Large intestine (tissue), 3 donors: ENCODE results near the gene COL26A1. TPM values are rescaled to one million over a fixed set of nuclear protein-coding genes. Genes with fewer than 3 reads are reported as not detected.
A peak's percentile ranks its signal among the peaks of the same experiment; 100 is the strongest.

ENCODE experiments used
- DNase-seq, 2 donors: peaks; one replicate each; pipeline versions ENCODE4 v3.0.0 to v3.0.0-alpha.2; 2013
- H3K27ac ChIP-seq: one replicate; pipeline ENCODE4 v1.5.1; 2013; ENCODE audit warnings: low read length
- H3K27me3 ChIP-seq: 2 replicates; pipeline ENCODE4 v1.6.1; 2013; ENCODE audit warnings: low read length; ENCODE audit not compliant: control insufficient read depth, insufficient read depth
- H3K36me3 ChIP-seq: 2 replicates; pipeline ENCODE4 v1.6.1; 2013; ENCODE audit warnings: low read length; ENCODE audit not compliant: control insufficient read depth, insufficient read depth
- H3K4me1 ChIP-seq: one replicate; pipeline ENCODE4 v1.6.1; 2013; ENCODE audit warnings: low read length; ENCODE audit not compliant: control insufficient read depth, insufficient read depth
- H3K4me3 ChIP-seq: one replicate; pipeline ENCODE4 v1.5.1; 2013; ENCODE audit warnings: low read length
- H3K9me3 ChIP-seq: one replicate; pipeline ENCODE4 v1.6.1; 2013; ENCODE audit warnings: mild to moderate bottlenecking, low read depth, low read length, moderate library complexity; ENCODE audit not compliant: control insufficient read depth
- WGBS: methylation state at CpG from one replicate; pipeline ENCODE4 v1.1.5; 2013; ENCODE audit warnings: low lambda C conversion rate; ENCODE audit not compliant: insufficient coverage; 5-methylcytosine and 5-hydroxymethylcytosine counted together
- polyA plus RNA-seq: library from polyadenylated mRNA; unstranded; fragments of 120-200 nt; gene quantifications from one replicate; pipeline ENCODE4 v1.2.1, GENCODE V29; 2013

The COL26A1 gene
- polyA plus RNA-seq, 1 donor = 1.0 TPM

DNA sequence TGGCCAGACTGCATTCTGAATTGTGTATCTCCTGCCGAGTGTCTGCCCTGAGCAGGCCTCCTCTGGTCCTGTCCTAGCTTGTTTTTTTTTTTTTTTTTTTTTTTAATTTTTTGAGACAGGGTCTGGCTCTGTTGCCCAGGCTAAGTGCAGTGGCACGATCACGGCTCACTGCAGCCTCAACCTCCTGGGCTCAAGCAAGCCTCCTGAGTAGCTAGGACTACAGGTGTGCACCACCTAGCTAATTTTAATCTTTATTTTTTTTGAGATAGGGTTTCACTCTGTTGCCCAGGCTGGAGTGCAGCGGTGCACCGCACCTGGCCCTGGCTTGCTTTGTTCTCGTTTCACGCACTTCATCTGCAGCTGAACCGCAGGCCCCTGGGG is 23.5 kb downstream of the COL26A1 start:
- Histone ChIP-seq H3K36me3 (no peaks in the 10 kb centered on the region), H3K27ac (no peak overlapping the region), H3K4me3 (no peak overlapping the region), H3K9me3 (no peaks in the 10 kb centered on the region), H3K27me3 (peaks cover 3% of the 10 kb centered on the region), H3K4me1 (no peaks in the 10 kb centered on the region)
- no CpG with 5 or more reads among the region's 8 CpGs for WGBS
- no peak for DNase-seq

GRCh38 chr7:101386558-101387231 is 24.0 kb downstream of the COL26A1 start:
- Histone ChIP-seq H3K36me3 (no peaks in the 10 kb centered on the region), H3K4me3 (no peak overlapping the region), H3K27ac (no peak overlapping the region), H3K4me1 (no peaks in the 10 kb centered on the region), H3K9me3 (no peaks in the 10 kb centered on the region), H3K27me3 (peaks cover 3% of the 10 kb centered on the region)
- no CpG with 5 or more reads among the region's 21 CpGs for WGBS
- DNase-seq = no peak

GRCh38 chr7:101390901-101391301 is 28.2 kb downstream of the COL26A1 start:
- H3K27ac ChIP-seq = no peak overlapping the region
- H3K9me3 ChIP-seq = no peaks in the 10 kb centered on the region
- peak in 1 of 2 donors; percentile 13 for DNase-seq
- no peaks in the 10 kb centered on the region for H3K36me3 ChIP-seq
- no peaks in the 10 kb centered on the region for H3K4me1 ChIP-seq
- peaks cover 3% of the 10 kb centered on the region for H3K27me3 ChIP-seq
- no peak overlapping the region for H3K4me3 ChIP-seq
- WGBS = no CpG with 5 or more reads among the region's 7 CpGs

DNA sequence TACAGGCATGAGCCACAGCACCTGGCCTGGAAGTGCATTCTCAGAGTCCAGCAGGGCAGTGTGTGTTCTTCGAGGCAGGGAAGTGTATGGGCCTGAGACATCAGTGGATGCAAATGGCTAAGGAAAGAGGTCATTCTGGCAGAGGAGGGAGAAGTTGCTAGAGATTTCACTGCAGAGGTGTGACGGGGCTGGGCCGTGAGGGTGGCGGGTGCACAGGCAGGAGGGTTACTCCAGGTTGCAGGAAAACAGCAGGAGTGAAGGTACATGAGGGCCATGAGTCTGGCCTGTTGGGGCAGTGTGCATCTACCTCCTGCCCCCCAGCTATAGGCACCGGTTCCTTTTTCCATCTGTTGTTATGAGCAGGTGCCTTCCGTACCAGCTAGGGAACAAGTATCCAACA is 29.3 kb downstream of the COL26A1 start:
- Histone ChIP-seq H3K27ac (no peak overlapping the region), H3K4me1 (no peaks in the 10 kb centered on the region), H3K36me3 (no peaks in the 10 kb centered on the region), H3K4me3 (no peak overlapping the region), H3K27me3 (peaks cover 2% of the 10 kb centered on the region), H3K9me3 (no peaks in the 10 kb centered on the region)
- WGBS = no CpG with 5 or more reads among the region's 6 CpGs
- DNase-seq = no peak

DNA sequence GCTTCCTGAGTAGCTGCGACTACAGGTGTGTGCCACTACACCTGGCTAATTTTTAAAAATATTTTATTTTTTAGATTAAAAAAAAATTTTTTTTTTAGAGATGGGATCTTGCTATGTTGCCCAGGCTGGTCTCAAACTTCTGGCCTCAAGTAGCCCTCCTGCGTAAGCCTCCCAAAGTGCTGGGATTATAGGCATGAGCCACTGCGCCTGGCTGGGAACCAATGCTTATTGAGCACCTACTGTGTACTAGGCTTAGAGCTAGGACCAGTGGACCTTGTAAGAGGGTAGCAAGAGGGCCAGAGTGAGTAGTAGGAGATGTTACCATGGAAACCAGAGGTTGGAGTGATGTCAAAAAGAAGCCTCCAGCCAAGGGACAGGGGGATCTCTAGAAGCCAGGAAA is 31.2 kb downstream of the COL26A1 start:
- Histone ChIP-seq H3K27me3 (no peaks in the 10 kb centered on the region), H3K9me3 (no peaks in the 10 kb centered on the region), H3K27ac (no peak overlapping the region), H3K4me1 (peaks cover 6% of the 10 kb centered on the region), H3K36me3 (no peaks in the 10 kb centered on the region), H3K4me3 (no peak overlapping the region)
- WGBS = no CpG with 5 or more reads among the region's 3 CpGs
- DNase-seq = no peak

DNA sequence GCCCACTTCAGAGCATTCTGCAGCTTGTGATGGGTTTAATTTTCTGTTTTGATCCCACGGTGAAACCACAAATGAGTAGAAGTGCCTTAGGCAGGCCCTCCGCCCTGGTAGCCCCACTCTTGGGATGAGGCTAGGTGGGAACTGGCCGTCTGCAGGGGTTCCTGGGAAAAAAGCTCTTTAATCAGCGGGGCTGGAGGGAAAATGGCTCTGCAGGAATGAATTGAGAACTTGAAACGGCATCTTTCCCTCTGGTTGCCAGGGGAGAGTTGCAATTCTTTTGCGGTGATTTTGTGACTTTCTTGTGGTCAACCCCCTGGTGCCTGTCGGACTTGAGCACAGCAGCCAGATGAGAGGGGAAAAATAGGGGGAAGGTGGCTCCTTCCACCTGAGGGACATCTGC is 32.7 kb downstream of the COL26A1 start:
- peaks cover 7% of the 10 kb centered on the region for H3K4me1 ChIP-seq
- DNase-seq = no peak
- no peaks in the 10 kb centered on the region for H3K9me3 ChIP-seq
- no peak overlapping the region for H3K27ac ChIP-seq
- H3K36me3 ChIP-seq = no peaks in the 10 kb centered on the region
- no peaks in the 10 kb centered on the region for H3K27me3 ChIP-seq
- H3K4me3 ChIP-seq = no peak overlapping the region
- no CpG with 5 or more reads among the region's 7 CpGs for WGBS

DNA sequence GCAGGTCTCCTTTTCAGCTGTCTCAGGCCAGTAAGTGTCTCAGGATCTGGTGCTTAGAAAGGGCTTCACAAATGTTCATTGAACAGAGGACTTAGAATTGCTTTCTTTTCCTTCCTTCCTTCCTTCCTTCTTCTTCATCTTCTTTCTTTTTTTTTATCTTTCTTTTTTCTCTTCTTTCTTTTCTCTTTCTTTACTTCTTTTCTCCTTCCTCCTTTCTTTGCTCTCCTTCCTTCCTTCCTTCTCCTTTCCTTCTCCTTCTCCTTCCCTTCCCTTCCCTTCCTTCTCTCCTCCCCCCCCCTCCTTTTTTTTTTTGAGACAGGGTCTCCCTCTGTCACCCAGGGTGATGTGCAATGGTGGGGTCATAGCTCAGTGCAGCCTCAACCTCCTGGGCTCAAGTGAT is 34.6 kb downstream of the COL26A1 start:
- Histone ChIP-seq H3K27ac (no peak overlapping the region), H3K36me3 (no peaks in the 10 kb centered on the region), H3K27me3 (peaks cover 11% of the 10 kb centered on the region), H3K4me3 (no peak overlapping the region), H3K4me1 (peaks cover 7% of the 10 kb centered on the region), H3K9me3 (no peaks in the 10 kb centered on the region)
- DNase-seq = no peak

DNA sequence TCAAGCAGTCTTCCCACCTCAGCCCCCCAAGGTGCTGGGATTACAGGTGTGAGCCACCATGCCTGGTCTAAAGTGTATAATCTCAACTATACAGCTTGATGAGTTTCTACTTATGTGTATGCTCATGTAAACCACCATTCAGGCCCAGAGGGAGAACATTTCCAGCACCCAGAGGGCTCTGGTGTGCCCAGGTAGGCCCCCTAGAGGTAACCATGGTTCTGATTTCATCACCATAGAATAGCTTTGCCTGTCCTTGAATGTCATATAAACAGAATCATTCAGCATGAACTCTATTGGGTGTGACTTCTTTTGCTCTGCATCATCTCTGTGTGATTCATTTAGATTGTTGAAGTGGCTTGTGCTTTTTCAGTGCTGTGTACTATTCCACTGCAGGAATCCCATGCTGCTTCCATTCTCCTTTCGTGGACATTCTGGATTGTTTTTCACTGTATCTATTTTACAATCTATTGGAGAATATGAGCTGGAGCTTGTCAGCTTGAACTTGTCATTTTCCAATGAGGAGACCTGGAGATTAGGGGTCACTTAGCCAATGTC is 35.2 kb downstream of the COL26A1 start:
- Histone ChIP-seq H3K4me1 (peaks cover 7% of the 10 kb centered on the region), H3K4me3 (no peak overlapping the region), H3K36me3 (no peaks in the 10 kb centered on the region), H3K27ac (peak overlapping the region; percentile 32), H3K9me3 (no peaks in the 10 kb centered on the region), H3K27me3 (peaks cover 12% of the 10 kb centered on the region)
- 86% methylated on average over 1 of the region's 1 CpG for WGBS
- no peak for DNase-seq

DNA sequence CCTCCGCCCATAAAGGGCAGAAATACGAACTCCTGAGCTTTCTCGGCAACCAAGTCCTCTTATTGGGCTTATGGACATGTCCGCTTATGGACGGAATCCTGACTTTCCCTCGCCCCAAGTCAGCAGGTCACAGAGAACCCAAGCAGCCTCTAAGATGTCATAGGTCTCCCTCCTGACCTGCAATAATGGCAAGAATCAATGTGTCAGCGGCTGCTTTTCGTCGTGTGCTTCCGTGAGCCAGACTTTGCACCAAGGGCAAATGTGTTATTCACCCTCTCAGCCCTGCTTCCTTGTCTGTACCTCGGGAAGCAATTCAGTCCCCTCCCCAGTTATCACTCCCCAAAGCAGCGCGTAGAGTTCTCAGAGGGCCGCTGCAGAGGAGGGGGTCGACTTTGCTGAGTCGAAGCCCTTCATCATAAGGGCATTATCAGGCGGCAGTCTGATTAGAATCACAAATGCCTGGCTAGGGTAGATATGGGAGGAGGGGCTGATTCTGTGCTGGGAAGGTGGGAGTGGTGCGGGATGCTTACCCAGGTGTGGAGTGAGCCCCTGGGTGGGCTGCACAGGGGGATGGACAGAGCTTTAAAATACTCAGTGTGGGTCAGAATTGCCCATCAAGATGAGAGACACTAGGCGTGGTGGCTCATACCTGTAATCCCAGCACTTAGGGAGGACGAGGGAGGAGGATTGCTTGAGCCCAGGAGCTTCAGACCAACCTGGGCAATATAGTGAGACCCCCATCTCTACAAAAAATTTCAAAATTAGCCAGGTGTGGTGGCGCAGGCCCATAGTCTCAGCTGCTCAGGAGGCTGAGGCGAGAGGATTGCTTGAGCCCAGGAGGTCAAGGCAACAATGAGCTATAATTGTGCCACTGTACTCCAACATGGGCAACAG is 36.0 kb downstream of the COL26A1 start:
- no CpG with 5 or more reads among the region's 22 CpGs for WGBS

GRCh38 chr7:101399759-101400158 is 37.1 kb downstream of the COL26A1 start:
- DNase-seq = no peak
- H3K4me1 ChIP-seq = peaks cover 7% of the 10 kb centered on the region
- no peaks in the 10 kb centered on the region for H3K36me3 ChIP-seq
- peaks cover 15% of the 10 kb centered on the region for H3K27me3 ChIP-seq
- 74% methylated on average over 3 of the region's 6 CpGs for WGBS
- H3K4me3 ChIP-seq = no peak overlapping the region
- no peaks in the 10 kb centered on the region for H3K9me3 ChIP-seq
- no peak overlapping the region for H3K27ac ChIP-seq

More for the DNA sequence above, 36.0 kb downstream of the COL26A1 start:
- Histone ChIP-seq H3K36me3 (no peaks in the 10 kb centered on the region), H3K4me3 (no peak overlapping the region), H3K4me1 (peaks cover 7% of the 10 kb centered on the region), H3K9me3 (no peaks in the 10 kb centered on the region), H3K27me3 (peaks cover 15% of the 10 kb centered on the region), H3K27ac (peak overlapping the region; percentile 32)
- DNase-seq = peak; percentile 60 to 85
